NCI-H510A treated with DMSO at 0.1 percent for 48 hours (cell line): ENCODE data around the gene PHTF2.

Experiments used
- DNase-seq: peaks from one replicate; lab custom pipeline; 2025; lab: John Stamatoyannopoulos, UW

Gene PHTF2

GRCh38 chr7:77794000-77794399 is 4.6 kb upstream of the PHTF2 start:
- no peak for DNase-seq

- no peak for DNase-seq
Observed at GRCh38 chr7:77796109-77796508, 2.5 kb upstream of the PHTF2 start.

- no peak for DNase-seq
Observed at GRCh38 chr7:77796960-77797359, 1.6 kb upstream of the PHTF2 start.

- DNase-seq, result no peak
Observed at GRCh38 chr7:77797734-77798393, 709 bp upstream of the PHTF2 start.

DNA sequence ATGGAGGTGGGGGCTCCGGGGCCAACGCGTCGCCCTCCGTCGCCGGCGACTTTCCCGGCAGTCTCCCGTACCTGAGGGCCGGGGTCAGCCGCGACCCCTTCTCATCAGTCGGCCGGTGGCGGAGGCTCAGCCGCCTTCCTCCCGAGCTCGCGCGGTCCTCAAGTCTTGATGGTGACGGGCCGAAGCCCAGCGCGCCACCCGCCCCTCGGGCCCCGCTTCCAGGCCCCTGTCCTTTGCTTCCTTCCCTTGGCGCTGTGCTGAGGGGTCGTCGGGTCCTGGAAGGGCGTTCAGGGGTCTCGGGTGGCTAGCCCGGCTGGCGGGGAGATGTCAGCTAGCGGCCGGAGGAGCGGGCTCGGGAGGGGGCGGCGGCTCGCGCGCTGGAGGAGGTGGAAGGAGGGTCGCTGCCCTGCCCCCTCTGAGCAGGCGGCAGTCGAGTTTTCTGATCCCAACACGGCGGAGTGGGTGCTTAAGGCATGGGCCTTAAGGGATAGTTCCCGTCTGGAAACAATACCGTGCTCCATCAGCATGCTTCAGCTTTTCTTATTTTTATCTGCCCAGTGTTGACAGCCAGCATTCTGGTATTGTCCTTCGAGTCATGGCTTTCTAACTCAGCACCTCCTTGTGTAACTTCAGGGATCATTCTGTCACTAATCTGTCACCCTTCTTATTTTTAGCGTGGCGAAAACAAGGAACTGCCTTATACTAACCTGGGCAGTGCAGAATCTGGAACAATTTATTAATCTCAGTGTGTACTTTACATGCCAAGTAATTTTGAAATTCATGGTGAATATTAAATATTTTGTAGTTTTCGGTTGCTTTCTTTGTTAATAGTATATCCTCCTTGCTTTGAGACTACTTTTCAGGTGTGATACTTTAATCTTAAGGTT is 748 bp downstream of the PHTF2 start:
- no peak for DNase-seq

GRCh38 chr7:77800158-77800557 is 1.6 kb downstream of the PHTF2 start:
- DNase-seq, result no peak

DNA sequence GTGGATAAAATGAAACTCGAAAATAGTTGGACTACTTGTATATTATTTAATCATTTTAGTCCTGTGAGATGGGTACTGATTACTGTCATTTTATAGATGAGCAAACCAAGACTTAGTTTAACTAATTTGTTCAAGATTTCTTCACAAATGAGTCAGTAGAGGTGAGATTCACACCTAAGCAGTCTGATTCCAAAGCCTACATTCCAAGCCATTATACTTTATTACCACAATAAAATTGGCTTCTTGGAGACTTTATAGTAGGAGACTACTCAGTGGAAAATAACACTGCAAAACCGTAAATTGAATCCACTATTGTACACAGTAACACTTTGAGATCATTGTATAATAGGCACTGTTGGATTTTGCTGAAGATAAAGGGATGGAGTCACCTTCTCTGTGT is 2.2 kb downstream of the PHTF2 start:
- no peak for DNase-seq

- DNase-seq, result no peak
Observed at GRCh38 chr7:77802557-77803405, 4.2 kb downstream of the PHTF2 start.

- no peak for DNase-seq
Observed at GRCh38 chr7:77806425-77806824, 7.9 kb downstream of the PHTF2 start.

DNA sequence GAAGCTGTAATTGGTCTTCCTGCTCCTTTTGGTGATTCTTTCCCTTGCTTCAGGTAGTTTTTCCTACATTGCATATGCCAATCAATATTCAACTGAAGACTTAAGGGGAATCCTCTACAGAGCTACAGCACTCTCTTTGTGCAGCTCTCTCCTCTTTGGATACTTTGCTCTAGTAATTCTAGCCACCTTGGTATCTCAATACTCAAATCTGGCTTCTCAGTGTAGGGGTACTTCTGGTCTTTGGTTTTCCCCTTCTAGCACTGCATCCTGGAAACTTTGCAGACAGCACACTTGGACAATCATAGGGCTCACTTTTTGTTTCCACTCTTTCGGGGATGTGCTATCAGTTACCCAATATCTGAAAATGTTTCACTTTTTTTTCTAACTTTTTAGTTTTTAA is 9.9 kb downstream of the PHTF2 start:
- DNase-seq, result no peak

DNA sequence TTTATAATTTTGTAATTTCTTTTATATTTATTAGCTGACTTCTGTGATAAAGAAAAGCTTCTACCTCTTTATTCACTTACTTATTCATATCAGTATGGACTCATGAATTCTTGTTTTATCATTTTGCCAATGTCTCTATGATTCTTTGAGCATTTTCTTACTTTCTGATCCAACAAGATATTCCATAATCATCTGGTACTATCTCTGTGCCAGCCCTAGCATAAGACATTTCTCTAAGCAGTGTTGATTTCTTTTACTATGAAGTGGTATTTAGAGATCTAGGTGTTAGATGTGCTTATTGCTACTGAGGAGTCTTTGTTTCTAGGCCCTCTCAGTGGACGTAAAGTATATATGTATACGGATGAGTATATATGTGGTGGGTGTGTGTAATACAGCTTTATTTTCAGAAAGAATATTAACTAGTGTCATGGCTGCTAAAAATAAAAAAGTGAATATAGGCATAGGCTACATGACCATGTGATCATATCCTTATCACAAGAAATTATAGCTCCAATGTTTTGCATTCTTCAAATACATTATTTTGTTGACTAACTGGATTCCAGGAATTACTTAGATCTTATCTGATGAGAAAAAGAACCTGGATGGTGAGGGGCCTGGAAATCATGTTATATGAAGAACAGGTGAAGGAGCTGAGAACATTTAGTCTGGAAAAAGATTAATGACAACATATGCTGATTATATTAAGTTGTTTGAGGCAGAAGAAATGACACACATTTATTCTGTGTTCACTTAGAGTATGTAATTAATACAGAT is 13.1 kb downstream of the PHTF2 start:
- DNase-seq, result no peak

DNA sequence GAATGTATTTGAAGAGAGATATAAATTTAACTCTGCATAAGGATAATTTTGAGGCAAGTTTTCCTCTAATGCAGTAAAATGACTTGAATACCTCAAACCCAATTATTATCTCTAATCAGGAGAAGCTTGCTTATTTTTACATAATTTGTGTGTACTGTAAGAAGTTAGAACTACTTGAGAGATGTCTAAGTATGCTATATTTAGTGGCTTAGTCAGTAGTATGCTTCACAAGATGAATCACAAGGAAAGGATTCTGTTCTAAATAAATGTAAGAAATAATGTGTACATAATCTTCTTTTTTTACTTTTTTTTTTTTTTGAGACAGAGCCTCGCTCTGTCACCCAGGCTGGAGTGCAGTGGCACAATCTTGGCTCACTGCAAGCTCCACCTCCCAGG is 13.7 kb downstream of the PHTF2 start:
- DNase-seq, result no peak

- DNase-seq, result no peak
Observed at GRCh38 chr7:77813180-77813579, 14.6 kb downstream of the PHTF2 start.

- DNase-seq, result no peak
Observed at GRCh38 chr7:77819021-77819420, 20.4 kb downstream of the PHTF2 start.

- DNase-seq, result no peak
Observed at GRCh38 chr7:77820967-77821366, 22.4 kb downstream of the PHTF2 start.

GRCh38 chr7:77822269-77822668 is 23.7 kb downstream of the PHTF2 start:
- DNase-seq, result no peak

GRCh38 chr7:77823787-77824186 is 25.2 kb downstream of the PHTF2 start:
- no peak for DNase-seq

- DNase-seq, result no peak
Observed at GRCh38 chr7:77824636-77825035, 26.1 kb downstream of the PHTF2 start.

DNA sequence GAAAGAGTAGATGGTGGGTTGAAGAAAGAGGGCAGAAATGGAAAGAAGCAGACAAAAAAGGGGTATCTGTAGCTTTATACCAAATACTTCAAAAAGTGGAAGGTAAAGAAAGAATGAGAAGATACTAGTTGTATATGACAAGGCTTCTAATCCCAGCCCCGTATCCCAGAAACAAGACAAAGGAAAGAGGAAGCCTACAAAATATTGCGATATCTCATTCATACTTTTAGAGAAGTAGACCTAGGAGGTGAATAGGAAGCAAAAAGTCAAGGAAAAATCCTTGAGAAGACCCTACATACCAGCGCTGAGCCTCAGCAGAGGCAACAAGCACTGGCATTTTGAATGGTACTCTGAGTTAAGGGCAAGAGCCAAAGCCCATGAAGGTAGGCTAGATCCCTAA is 26.6 kb downstream of the PHTF2 start:
- DNase-seq, result no peak

DNA sequence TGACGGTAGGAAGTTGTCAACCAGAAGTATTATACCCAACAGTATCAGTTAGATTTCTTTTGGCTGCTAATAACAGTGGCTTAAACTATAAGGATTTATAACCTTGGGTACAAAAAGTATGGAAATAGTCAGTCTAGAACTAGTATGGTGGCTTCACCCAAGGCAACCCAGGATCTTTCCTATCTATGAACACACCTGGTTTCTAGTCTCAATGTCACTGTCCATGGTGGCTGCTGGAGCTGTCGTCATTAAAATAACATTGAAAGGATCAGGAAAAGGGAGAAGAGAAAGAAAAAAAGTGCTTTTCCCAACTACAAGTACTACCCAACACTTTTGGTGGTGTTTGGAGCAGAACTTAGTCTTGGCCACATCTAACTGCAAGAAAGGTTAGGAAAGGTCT is 27.7 kb downstream of the PHTF2 start:
- DNase-seq, result no peak

DNA sequence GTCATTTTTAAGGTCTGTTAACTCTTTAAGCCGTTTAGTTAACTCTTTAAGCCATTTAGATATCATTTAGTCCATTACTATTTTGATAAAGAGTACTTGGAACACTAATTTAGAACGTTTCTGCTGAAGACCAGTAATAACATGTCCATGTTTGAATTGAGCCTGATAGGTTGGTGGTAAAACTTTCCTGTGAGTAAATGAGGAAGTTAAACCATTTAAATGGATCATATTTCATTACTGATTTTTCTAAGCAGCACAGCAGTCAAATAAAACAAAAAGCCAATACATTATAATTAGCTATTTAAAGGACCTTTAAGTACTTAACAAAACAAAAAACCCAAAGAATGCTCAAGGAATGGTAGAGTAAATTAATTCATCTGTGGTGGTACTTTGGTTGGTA is 29.4 kb downstream of the PHTF2 start:
- peak; percentile 24 for DNase-seq
